Thoracic aorta (tissue), 2 donors: ENCODE data around the gene GABRG3. TPM values are rescaled to one million over a fixed set of nuclear protein-coding genes. Genes with fewer than 3 reads are reported as not detected.

Experiments used
- ATAC-seq: fragments of 150-250 bp; one replicate; pipeline ENCODE4 v1.8.0; 2017; ENCODE audit warnings: low read depth; ENCODE audit not compliant: insufficient number of reproducible peaks, low FRiP score
- DNase-seq: peaks from one replicate; pipeline ENCODE4 v3.0.0-alpha.2; 2020; ENCODE audit warnings: low spot score
- H3K27ac ChIP-seq, 2 donors: fragments of 200-600 bp; sonication (generic); 1 replicate in 1 of 2; 2 replicates in 1 of 2; pipeline ENCODE4 v1.5.1; 2016; ENCODE audit warnings: mild to moderate bottlenecking in 2 of 2, moderate library complexity in 2 of 2
- H3K27me3 ChIP-seq: fragments of 200-600 bp; sonication (generic); replicated peaks from 2 replicates; pipeline ENCODE4 v1.6.0; 2016; ENCODE audit warnings: mild to moderate bottlenecking; ENCODE audit not compliant: insufficient read depth
- H3K36me3 ChIP-seq: fragments of 200-600 bp; sonication (generic); one replicate; pipeline ENCODE4 v1.5.1; 2016
- H3K4me1 ChIP-seq, 2 donors: fragments of 200-600 bp; sonication (generic); 1 replicate in 1 of 2; 2 replicates in 1 of 2; pipeline versions ENCODE4 v1.5.1 to v1.6.0; 2016; ENCODE audit warnings: low read depth in 2 of 2, mild to moderate bottlenecking in 1 of 2; ENCODE audit not compliant: control insufficient read depth in 1 of 2
- H3K4me3 ChIP-seq: fragments of 200-600 bp; sonication (generic); 2 replicates; pipeline ENCODE4 v1.5.1; 2016; ENCODE audit warnings: mild to moderate bottlenecking
- H3K9me3 ChIP-seq: fragments of 200-600 bp; sonication (generic); 2 replicates; pipeline ENCODE4 v1.5.1; 2016
- CTCF ChIP-seq: fragments of 200-600 bp; sonication (generic); IDR thresholded peaks from one replicate; pipeline ENCODE4 v1.5.1; 2019; ENCODE audit warnings: antibody characterized with exemption
- total RNA-seq, 2 donors: library from RNA; depleted of rRNA; stranded (reverse); fragments of >200 nt; gene quantifications; one replicate each; pipeline versions ENCODE4 v1.1.0 to v1.2.3, GENCODE V29; 2016

The GABRG3 gene
- total RNA-seq, 2 donors from 2014 or later: not detected

DNA sequence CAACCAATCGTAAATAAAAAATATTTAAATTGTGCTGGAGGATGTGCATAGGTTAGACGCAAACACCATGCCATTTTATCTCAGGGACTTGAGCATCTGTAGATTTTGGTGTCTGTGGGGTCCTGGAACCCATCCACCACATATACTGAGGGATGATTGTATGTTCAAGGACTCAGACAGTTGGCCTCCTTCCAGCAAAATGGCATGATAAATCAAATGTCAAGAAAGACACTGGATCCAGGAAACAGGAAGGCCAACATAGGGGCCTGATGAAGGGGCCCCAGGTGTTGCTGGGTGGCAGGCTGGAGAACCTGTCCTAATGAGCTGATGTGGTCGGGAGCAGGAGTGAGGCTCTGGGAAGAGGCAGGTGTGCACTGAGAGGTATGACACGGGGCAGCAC lies 289.5 kb downstream of the GABRG3 start:
- no peak for TF ChIP-seq CTCF
- H3K4me3 ChIP-seq: no peak overlapping the region
- H3K4me1 ChIP-seq: no peaks in the 10 kb centered on the region
- H3K27me3 ChIP-seq: no peaks in the 10 kb centered on the region
- no peak overlapping the region for H3K27ac ChIP-seq
- DNase-seq (no peak), ATAC-seq (no peak)
- no peaks in the 10 kb centered on the region for H3K36me3 ChIP-seq
- no peaks in the 10 kb centered on the region for H3K9me3 ChIP-seq

- Histone ChIP-seq H3K4me3 (no peak overlapping the region), H3K9me3 (no peaks in the 10 kb centered on the region), H3K36me3 (no peaks in the 10 kb centered on the region), H3K27ac (no peak overlapping the region), H3K4me1 (no peaks in the 10 kb centered on the region), H3K27me3 (no peaks in the 10 kb centered on the region)
- ATAC-seq: no peak
- TF ChIP-seq CTCF: no peak
- no peak for DNase-seq
These were observed 297.9 kb downstream of the GABRG3 start for GRCh38 chr15:27268923-27269322.

GRCh38 chr15:27271258-27271657 lies 300.3 kb downstream of the GABRG3 start:
- H3K4me3 ChIP-seq: no peak overlapping the region
- no peaks in the 10 kb centered on the region for H3K36me3 ChIP-seq
- ATAC-seq (no peak), DNase-seq (no peak)
- H3K27ac ChIP-seq: no peak overlapping the region
- no peaks in the 10 kb centered on the region for H3K4me1 ChIP-seq
- no peaks in the 10 kb centered on the region for H3K27me3 ChIP-seq
- no peak for TF ChIP-seq CTCF
- H3K9me3 ChIP-seq: no peaks in the 10 kb centered on the region

DNA sequence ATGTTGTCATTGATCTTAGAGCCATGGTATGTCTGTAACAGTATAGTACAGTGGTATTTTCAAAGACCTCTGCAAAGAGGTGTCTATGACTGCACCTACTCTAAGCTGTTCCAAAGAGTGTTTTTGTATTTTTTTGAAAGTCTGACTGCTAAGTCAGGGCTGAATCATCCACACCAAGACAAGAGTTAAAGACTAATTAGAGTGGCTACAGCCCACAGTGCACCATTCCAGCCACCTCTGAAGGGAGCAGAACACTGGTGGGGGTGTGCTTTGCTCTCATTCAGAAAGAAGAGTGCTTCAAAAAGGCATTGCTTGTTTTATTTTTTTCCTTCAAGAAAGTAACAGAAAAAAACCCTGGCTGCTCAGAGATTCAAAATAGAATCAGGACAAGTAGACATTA lies 301.4 kb downstream of the GABRG3 start:
- no peak for DNase-seq
- Histone ChIP-seq H3K4me1 (no peaks in the 10 kb centered on the region), H3K9me3 (no peaks in the 10 kb centered on the region), H3K36me3 (no peaks in the 10 kb centered on the region), H3K27me3 (no peaks in the 10 kb centered on the region), H3K27ac (no peak overlapping the region), H3K4me3 (no peak overlapping the region)
- TF ChIP-seq CTCF: no peak
- ATAC-seq: no peak

DNA sequence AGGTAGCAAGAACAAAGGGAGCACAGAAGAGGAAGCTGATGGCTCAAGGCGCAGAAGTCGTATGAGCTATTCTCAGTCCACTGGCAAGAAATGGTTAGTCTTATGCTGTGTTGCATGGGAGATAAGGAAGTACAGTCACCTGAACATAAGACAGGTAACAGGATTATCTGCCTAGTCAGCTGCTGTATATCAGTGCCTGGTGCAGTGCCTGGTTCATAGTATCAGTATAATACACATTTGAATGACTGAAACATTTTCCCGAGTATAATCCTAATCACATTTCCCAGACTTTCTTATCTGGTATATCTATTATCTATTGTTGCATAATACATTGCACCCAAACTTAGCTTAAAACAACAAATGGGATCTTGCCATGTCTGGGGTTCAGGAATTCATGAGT lies 302.5 kb downstream of the GABRG3 start:
- TF ChIP-seq CTCF: no peak
- Histone ChIP-seq H3K27ac (no peak overlapping the region), H3K27me3 (no peaks in the 10 kb centered on the region), H3K4me1 (no peaks in the 10 kb centered on the region), H3K36me3 (no peaks in the 10 kb centered on the region), H3K4me3 (no peak overlapping the region), H3K9me3 (no peaks in the 10 kb centered on the region)
- ATAC-seq (no peak), DNase-seq (no peak)
